GM18870 (cell line): Measurements from ENCODE around the gene COMP.

ENCODE experiments used
- ATAC-seq: cut with Tn5 transposase; IDR thresholded peaks from one replicate; pipeline ENCODE4 v1.9.1; 2021; ENCODE audit warnings: moderate library complexity; ENCODE audit not compliant: unreplicated experiment

The COMP gene

DNA sequence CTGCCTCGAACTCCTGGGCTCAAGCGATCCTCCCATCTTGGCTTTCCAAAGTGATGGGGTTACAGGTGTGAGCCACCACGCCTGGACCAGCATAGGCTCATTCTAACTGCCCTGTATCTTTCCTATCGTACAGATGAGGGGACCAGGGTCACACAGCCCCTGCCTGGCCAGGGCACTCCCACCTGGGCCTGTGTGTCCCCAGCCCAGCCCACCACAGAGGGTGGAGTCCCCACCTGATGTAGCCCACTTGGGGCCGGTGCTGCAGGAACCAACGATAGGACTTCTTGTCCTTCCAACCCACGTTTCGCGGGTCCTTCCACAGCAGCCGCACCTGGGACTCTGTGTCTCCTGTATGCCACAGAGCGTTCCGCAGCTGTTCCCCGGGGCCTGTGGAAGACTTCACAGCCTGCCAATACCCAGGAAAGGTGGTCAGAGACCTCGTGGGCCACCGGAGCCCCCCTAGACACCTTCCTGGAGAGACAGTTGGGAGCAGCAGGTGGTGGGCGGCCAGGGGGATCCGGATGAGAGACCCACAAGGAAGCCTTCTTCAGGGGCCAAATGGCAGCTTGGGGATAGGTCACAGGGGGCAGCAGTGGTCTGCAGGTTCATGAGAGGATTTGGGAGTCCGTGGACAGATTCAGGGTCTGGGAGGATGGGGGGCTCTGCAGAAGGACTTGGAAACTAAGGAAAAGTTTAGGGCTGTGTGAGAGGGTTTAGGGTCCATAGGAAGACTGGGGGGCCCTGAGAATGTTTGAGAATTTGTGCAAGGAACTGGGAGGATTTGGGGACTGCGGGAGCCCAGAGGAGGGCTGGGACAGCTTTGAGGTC lies 6.9 kb downstream of the COMP start:
- no peak for ATAC-seq

DNA sequence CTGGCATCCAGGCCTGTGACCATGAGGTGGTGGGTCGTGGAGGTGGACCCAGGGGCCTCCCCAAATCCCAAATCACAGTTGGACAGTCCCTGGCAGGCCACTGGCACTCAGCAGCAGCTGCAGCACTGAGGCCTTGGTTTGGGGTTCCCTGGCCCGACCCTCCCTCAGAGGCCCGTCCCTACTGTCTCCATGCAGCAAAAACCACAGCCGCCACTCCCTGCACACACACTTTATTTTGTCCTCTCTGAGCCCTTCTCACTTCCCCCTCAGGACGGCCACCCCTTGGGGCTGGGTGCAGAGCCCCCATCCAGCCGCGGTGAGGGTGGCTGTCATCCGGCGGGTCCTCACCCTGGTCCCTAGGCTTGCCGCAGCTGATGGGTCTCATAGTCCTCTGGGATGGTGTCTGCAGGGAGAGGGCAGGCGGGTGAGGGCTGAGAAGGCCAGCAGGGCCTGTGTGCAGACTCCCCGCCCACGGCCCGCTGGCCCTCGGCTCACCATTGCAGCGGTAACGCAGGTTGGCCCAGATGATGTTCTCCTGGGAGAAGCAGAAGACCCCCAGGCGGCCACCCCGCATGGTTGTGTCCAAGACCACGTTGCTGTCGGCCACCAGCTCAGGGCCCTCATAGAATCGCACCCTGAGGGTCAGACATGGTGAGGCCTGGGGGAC lies 8.4 kb downstream of the COMP start:
- no peak for ATAC-seq

DNA sequence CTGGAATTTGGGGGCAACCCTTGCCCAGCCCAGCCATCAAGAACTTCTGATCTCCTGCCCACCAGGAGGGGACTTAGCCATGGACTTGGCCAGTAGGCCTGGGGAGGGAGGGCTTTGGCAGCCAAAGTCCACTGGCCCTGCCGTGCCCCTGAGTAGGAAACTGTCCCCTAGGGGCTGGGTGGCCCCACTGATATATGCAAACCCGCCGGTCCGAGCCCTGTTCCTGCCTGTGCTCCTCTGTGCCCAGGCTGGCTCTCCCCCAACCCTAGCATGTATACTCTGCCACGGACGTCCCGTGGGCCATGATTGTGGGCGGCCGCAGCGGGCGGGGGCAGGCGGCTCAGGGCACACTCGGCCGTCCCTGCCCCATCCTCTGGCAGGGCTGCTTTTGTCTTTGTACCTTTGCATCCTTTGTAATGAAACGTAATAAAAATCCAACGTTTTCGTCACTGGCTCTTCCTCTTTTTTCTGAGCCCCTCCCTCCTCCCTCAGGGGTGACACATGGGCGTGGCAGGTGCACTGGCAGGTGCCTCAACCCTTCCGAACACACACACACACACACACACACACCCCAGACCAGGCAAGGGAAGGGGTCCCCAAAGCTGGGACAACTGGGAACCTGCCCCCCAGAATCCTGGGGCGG lies 9.1 kb downstream of the COMP start:
- no peak for ATAC-seq

DNA sequence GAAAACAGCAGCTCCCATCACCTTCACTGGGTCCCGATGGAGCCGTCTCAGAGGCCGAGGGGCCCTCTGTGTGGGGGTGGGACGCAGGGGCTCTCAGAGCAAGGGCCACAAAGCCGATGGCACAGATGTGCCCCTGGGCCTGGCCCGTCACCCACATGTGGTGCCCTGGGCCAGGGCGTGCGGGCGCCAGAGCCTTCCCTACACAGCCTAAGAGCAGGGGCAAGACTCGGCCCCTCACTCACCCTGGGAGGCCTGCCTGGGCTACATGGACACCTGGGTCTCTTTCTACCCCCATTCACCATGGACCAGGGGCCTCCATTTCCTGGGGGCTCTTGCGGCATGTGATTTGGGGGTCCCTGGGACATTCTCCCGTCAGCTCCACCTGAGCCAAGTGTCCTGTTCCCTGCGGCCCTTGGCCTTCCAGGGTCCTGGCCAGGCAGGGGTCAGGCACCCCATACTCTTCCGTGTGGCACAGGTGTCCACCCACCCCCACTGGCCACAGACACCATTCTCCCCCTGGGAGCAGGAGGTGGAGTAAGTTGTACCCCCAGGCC lies 10.0 kb downstream of the COMP start:
- no peak for ATAC-seq

DNA sequence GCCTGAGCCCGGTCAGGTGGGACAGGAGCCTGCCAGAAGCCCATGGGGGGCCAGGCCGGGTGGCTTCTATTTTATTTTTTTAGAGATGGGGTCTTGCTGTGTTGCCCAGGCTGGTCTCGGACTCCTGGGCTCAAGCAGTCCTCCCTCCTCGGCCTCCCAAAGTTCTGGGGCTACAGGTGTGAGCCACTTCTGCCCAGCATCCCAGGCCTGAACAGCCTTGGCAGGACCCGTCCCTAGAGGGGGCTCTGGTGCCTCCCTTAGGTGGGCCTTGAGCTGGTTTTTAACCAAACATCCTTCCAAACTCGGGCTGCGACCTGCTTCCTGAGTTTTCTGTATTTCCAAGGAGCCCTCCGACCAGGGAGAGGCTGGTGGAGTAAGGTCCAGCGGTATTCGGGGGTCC lies 10.5 kb downstream of the COMP start:
- ATAC-seq: no peak

DNA sequence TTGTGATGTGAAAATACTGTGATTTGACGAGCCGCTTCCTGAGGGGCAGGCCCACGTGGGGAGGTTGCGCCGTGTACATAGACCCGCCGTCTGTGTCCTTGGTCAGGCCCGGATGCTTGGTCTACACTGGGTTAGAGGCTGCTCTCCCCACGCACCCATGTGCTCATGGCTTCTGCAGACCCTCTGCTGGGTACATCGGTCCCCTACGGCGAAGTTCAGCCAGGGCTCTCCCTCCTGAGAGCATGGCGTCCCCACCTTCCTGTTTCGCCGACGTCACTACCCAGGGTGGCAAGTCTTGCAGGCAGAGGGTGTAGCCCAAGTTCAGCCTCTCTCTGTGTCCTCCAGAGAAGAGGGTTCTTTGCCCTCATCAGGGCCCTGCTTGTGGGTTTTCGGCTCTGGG lies 11.0 kb downstream of the COMP start:
- no peak for ATAC-seq

DNA sequence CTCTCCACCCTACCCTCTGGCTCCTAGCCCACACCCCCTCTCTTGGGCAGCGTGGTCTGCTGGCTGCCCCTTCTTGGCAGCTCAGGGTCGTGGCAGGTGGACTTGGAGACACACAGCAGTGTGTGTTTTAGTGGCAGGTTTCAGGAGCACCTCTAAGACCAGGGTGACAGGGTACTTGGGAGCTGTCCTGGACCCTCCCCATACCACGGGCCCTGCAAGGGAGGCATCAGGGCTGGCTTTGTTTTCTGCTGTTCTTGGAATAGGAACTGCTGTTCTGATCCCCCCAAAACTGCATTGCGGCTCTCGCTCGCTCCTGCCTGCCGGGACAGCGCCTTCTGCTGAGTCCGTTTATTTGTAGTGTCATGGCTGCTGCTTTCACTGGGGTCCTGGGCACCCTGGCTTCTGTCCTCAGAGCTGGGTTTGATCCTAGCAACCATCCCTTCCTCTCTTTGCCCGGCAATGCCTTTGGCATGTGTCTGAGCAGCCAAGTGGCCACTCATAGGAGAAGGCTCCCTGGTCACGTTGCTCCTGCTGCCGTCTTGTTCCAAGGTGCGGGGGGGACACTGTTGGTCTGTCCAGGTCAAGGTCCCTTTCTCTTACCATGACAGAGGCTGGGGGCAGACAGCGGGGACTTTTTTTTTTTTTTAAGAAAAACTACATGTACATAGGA lies 12.1 kb downstream of the COMP start:
- ATAC-seq: no peak

DNA sequence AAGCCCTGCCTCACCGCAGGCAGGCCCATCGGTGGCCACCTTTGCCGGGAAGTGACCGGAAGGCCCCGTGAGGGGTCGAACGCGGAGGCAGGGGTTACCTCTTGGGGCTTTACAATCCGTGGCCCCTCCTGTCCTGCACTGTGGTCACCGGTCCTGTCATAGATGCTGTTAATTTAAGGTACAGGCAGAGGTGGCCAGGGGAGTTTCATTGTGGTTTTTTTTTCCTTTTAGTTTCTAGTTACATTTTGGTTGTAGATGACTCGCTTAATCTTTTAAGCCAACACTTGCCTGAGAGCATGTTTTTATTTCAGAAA lies 13.1 kb downstream of the COMP start:
- ATAC-seq: no peak

DNA sequence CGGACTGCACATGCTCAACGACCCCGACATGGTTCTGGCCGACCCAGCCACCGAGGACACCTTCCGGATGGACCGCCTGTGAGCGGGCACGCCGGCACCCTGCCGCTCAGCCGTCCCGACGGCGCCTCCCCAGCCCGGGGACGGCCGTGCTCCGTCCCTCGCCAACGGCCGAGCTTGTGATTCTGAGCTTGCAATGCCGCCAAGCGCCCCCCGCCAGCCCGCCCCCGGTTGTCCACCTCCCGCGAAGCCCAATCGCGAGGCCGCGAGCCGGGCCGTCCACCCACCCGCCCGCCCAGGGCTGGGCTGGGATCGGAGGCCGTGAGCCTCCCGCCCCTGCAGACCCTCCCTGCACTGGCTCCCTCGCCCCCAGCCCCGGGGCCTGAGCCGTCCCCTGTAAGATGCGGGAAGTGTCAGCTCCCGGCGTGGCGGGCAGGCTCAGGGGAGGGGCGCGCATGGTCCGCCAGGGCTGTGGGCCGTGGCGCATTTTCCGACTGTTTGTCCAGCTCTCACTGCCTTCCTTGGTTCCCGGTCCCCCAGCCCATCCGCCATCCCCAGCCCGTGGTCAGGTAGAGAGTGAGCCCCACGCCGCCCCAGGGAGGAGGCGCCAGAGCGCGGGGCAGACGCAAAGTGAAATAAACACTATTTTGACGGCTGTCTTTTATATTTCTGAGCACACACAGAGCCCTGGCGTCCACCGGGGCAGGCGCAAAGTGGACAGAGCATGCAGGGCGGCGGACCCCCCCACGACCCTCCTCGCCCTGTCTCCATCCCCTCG lies 13.6 kb downstream of the COMP start:
- ATAC-seq: no peak

DNA sequence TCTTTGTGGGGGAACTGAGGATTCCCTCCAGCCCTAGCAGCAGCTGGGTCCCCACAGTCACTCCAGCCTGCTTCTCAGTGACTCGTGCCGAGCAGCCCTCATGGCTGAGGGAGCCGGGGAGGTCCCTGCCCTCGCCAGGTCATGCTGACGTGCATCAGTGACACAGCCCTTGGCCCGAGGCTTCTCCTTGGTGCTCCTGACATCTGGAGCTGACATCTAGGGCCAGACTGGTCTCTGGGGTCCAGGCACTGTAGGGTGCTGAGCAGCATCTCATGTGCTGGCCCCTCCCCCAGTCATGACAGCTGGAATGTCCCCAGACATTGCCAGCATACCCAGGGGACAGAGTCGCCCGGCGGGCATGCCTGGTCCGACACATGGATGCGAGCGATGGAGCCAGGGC lies 14.4 kb downstream of the COMP start:
- no peak for ATAC-seq

DNA sequence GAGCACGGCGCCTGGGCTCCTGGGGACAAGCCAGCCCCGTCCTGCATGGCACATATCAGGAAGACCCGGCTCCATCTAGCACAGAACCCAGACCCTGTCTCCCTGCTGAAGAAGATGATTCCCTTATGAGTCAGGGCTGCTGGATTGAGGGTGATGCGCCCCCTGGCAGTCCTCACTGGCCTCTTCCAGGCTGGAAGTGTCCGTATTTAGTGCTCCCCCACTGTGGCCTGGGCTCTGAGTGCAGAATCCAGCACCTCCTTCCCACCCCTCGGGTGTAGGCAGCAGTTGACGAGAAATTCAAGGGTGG lies 14.9 kb downstream of the COMP start:
- ATAC-seq: no peak

DNA sequence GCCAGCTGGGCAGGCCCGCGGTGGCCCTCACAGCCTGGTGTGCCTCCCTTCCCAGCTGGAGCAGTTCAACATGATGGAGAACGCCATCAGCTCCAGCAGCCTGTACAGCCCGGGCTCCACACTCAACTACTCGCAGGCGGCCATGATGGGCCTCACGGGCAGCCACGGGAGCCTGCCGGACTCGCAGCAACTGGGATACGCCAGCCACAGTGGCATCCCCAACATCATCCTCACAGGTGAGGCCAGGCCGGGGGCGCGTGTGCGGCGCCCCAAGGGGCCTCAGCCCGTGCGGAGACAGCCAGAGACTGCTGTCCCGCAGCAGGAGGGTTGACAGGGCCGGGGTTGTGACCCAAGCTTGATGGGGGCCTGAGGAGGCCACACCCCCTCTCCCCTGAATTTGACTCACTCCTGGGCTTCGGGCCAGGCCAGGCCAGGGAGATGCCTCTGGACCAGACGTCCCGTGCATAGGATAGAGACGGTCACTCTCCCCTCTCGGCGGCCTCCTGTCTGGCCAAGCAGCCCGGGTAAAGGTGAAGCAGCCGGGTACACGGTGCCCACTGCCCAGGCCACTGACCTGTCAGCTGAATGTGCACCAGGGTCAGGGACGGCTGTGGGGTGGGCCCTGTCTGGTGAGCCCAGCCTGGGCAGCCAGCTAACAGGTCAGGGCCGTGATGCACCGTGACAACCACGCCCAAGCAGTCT lies 15.4 kb downstream of the COMP start:
- ATAC-seq: no peak

DNA sequence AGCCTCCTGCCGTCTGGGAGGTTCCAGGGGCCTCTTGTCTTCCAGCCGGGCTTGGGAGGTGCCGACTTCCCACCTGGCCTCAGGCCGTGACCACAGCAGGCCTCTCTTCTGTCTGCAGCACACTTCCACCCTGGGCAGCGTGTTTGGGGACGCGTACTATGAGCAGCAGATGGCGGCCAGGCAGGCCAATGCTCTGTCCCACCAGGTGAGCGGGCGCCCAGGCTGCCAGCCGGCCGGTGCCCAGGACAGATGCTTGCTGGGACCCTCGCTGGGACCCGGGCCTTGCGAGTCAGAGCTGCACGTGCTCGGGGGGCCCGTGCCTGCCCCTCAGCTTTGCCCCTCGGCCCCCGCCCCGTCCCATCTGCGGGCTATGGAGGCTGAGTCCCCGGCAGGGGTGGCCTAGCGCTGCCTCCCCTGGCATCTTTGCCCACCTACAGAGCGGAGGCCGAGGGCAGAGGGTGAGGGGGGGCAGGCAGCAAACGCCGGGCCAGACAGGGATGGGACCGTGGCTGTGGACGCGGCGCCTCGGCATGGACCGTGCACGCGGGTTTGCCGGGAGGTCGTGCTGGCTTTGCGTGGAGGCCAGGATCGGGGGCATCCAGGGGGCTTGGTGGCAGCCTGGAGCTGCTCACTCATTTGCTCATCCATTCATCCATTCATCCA lies 16.2 kb downstream of the COMP start:
- no peak for ATAC-seq

DNA sequence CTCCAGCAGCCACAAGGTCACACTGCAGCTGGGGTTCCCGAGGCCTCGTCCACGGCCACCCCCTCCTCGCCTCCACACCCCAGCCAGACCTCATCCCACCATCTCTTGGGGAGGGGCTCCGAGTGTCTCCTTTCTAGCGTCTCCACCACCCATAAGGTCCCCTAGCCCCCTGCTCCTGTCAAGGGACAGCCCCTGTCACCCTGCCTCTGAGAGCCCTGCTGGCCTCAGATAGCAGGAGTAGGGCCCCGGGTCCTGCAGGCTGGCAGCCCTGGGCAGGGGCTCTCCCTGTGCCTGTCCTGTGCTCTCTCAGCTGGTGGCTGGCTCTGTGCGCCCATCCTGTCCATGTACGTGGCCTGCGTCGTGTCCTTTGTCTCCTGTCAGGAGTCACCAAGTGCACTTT lies 17.0 kb downstream of the COMP start:
- no peak for ATAC-seq

DNA sequence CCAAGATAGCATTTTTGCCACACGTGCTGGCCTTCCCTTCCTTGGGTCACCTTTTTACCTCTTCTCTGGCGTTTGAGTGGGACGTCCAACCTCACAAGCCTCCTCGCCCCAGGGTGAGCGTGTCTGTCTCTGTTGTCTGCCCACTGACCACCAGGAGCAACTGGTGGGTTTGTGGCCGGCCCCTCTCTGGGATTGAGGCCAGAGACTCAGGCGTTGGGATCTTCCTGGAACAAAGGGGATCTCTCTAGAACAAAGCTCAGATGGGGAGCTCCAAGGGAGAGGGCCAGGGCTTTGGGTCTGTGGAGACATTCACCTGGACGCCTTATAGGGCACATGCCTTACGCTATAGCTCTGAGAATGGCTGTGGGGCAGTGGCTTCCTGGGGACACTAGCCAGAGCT lies 17.4 kb downstream of the COMP start:
- no peak for ATAC-seq

DNA sequence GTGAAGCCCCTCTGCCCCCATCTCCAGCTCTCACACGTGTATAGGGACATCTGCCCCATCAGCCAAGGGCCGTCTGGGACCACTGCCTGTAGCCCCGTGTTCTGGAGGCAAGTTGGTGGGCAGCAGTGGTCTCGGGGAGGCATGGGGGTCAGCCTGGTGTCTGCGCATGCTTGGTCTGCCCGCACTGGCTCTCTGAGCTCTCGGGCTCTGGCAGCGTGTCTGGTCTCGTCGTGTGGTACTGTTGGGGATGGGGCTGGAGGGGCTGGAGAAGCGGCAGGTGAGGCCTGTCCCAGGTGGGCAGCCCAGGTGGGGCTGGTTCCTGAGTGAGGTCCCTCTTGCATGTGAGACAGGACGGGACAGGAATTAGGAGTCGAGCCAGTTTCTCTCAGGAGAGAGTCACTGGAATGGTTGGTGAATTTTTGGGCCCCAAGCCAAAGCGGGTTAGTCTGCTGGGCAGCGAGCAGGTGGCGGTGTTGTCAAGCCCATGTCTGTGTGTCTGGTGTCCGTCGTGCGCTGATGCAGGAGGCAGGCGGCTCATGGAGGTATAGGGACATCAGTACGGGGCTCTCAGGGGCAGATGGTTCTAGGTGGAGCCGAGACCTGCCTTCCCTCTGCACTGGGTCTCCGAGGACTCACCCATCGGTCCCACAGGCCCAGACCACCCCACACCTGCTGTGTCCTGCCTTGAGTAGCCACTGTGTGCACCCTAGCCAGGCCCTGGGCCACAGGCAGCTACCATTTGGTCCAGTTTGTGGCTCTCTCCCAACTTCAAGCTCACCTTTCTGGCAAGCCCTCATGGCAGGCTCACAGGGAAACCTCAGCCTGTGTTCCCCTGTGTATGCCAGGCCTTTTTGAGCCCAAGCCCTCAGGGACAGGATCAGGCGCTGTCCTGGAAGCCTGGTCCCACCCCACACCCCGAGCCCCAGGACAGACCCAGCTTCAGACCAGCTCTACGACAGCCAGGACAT lies 18.2 kb downstream of the COMP start:
- ATAC-seq: no peak

DNA sequence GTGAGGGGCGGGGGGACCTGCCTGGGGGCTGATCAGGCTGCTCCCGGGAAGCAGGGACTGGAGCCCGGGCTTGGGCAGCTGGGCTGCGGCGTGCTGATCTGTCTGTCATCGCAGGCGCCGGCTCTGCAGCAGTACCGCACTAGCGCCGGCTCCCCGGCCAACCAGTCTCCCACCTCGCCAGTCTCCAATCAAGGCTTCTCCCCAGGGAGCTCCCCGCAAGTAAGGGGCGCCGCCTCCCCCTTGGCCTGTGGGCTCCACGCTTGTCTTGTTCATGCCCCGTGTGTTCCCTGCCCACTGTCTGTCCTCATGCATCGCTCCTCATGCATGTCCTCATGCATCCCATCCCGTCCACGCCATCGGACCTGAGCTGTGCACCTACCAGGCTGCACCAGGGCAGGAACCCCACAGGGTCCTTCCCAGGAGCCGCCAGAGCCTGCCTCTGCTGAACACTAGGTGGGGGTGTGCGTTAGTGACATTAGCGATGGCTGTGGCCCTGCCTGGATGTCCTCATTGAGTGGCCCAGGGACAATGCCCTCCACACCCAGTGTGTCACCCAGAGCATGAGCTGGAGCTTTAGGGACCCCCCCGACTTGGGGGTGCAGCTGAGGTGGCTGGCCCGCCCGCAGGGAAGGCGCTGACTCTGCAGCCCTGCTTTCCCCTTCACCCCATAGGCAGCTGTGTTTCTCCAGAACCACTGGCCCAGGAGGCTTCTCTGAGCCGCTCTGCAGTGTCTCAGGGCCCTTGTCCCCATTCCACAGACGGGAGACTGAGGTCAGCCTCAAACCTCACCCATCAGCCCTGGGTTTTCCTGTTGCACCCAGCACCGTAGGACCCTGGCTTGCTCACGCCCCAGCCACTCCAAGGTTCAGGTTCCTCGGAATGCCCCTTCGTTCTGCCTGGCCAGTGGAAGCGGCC lies 19.5 kb downstream of the COMP start:
- ATAC-seq: no peak
